HFF-Myc (cell line): ENCODE data around the gene RAG1.

Experiments
- DNase-seq: peaks from one replicate; pipeline ENCODE4 v3.0.0-alpha.2; 2011; ENCODE audit warnings: low read depth; ENCODE audit errors: extremely low read depth
- H3K4me3 ChIP-seq: replicated peaks from 2 replicates; pipeline ENCODE4 v1.5.1; 2011; ENCODE audit warnings: low read depth, mild to moderate bottlenecking, control low read depth, low read length
- CTCF ChIP-seq: IDR thresholded peaks from 2 replicates; pipeline ENCODE4 v1.5.1; 2012; ENCODE audit warnings: mild to moderate bottlenecking, low read depth, low read length, control low read depth; ENCODE audit errors: missing control alignments

Gene RAG1

GRCh38 chr11:36601155-36601554 is 33.3 kb downstream of the RAG1 start:
- DNase-seq = no peak
- TF ChIP-seq CTCF = no peak
- no peak overlapping the region for H3K4me3 ChIP-seq

GRCh38 chr11:36602135-36602534 is 34.3 kb downstream of the RAG1 start:
- DNase-seq = no peak
- no peak for TF ChIP-seq CTCF
- H3K4me3 ChIP-seq = no peak overlapping the region

- H3K4me3 ChIP-seq = no peak overlapping the region
- no peak for DNase-seq
- no peak for TF ChIP-seq CTCF
Measured at GRCh38 chr11:36605221-36606216, 37.7 kb downstream of the RAG1 start.

GRCh38 chr11:36608491-36609199 is 40.8 kb downstream of the RAG1 start:
- no peak overlapping the region for H3K4me3 ChIP-seq
- no peak for TF ChIP-seq CTCF
- DNase-seq = no peak

GRCh38 chr11:36609383-36609782 is 41.6 kb downstream of the RAG1 start:
- no peak for DNase-seq
- no peak for TF ChIP-seq CTCF

DNA sequence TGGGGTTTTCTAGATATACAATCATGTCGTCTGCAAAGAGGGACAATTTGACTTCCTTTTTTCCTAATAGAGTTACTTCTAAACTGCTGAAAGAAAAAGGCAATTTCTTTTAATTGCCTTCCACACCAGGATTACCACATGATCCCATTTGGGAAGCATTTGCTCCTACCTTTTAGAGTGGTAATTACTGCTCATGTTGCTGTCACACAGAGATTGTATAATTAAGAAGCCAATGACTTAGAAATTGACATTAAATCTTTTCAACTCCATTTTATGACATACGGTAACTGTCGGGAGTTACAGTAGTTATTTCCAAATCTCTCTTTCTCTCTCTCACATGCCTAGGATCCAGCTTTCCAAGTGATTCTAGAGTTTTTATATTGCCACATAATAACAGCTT is 48.0 kb downstream of the RAG1 start:
- TF ChIP-seq CTCF = no peak
- no peak for DNase-seq

More at GRCh38 chr11:36609383-36609782, 41.6 kb downstream of the RAG1 start:
- H3K4me3 ChIP-seq = no peak overlapping the region

More for the DNA sequence above, 48.0 kb downstream of the RAG1 start:
- no peak overlapping the region for H3K4me3 ChIP-seq
